CD1c-positive myeloid dendritic cell (primary cell): ENCODE measurements around the gene IGFBP5.

Experiments
- DNase-seq: peaks from one replicate; pipeline ENCODE4 v3.0.0-alpha.2; 2016; ENCODE audit errors: extremely low spot score

Gene IGFBP5

GRCh38 chr2:216695401-216695821 lies at the start of gene IGFBP5:
Gene IGFBP5, minus strand, starts transcription at chr2:216695549. Its CDS starts 774 bp downstream, at chr2:216694775.
- DNase-seq = no peak

GRCh38 chr2:216743781-216744180 lies 48.4 kb upstream of the IGFBP5 start:
- DNase-seq = no peak

GRCh38 chr2:216742411-216742810 lies 47.1 kb upstream of the IGFBP5 start:
- no peak for DNase-seq

DNA sequence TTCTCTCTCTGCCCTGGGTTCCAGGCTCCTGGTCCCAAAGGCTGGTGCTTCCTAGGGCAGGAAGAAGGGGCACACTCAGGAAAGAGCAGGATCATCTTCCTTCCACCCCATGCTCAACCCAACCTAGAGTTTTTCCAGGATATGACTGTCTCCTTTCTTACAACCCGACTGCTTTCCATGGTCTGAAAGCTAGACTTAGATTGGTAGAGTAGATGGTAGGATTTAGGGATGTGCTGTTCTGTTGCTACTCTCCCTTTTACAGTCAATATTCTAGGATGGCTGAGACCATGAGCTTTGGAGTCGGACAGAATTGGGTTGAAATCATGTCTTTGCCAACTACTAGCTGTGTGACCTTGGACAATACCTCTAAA lies 45.9 kb upstream of the IGFBP5 start:
- no peak for DNase-seq

DNA sequence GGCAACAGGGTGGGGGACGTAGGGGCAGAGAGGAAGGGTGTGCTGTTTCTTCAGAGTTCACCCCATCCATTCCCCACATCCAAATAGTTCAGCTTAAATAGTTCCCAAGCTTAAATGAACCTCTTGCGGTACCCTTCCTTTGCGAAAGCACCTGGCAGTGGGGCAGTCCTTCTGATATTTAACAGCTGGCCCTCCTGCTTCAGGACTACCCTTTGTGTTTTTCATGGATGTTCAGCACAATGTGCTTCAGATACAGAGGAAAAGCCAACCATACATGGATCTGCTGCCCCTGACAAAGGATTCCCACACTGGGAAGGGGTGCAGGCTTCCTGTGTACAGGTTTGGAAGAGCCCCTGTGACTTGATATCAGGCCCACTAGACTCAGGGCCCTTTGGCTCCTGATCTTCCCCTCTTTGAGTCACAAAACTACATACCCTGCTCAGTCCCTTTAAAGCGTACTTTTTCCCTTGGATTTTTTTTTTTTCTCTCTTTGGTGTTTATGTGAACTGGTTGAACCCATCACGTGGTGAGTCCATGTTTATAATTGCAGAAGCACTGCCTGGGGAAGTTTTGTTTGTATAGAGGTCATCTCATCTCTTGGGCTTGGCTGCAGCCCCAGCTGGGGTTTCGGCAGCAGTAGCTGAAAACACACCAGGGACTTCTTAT lies 45.3 kb upstream of the IGFBP5 start:
- no peak for DNase-seq

- no peak for DNase-seq
These were observed 43.7 kb upstream of the IGFBP5 start for GRCh38 chr2:216739035-216739434.

DNA sequence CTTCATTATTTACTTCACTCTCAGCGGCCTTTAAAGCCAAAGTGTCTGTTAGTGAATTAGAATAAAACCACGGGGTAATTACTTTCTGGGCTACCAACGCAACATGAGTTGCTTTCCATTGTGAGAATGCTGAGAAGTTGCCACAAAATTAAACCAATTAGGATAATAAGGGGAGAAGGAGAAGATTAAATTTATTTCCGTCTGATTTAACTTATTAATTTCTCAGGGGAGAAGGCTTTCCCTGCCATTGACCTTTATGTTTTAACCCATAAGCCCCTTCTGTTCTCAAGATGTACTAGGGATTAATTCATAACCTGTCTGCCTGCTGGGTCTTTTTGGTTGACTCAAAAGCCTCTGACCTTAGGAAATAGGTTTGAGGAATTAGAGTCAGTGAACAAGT lies 42.3 kb upstream of the IGFBP5 start:
- DNase-seq = no peak

GRCh38 chr2:216736326-216736725 lies 41.0 kb upstream of the IGFBP5 start:
- no peak for DNase-seq

GRCh38 chr2:216735668-216736067 lies 40.3 kb upstream of the IGFBP5 start:
- DNase-seq = no peak

DNA sequence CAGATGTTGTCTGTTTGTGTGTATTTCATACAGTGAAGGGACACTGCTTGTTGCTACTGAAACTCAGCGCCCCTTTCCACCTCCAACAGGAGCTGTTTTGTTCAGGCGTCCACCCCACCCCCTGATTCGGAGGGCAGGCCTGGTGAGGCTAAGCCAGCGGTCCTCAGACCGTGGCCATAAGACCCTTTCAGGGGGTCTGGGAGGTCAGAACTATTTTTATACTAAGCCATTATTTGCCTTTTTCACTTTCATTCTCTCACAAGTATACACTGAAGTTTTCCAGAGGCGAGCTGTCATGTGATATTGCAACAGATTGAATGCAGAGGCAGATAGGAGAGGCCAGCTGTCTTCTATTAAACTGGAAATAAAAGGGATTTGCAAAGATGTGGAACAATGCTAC lies 39.7 kb upstream of the IGFBP5 start:
- DNase-seq = no peak

DNA sequence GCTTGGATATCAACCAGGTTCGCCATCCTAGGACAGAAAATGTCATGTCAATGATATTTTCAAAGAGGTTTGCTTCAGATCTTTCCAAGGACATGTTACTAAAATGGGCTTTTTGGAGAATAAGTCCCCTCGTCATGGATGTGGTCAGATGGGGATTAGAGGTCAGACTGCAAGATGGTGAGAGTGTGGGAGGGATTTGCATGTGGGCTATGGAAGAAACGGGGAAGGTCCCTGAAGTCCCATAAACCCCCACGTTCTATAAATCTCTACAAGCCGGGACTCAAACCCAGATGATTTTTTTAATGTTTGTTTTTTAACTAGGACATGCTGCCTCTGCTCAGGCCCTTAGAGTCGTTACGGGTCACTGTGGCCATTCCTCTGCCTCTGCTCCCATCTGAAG lies 37.7 kb upstream of the IGFBP5 start:
- no peak for DNase-seq

DNA sequence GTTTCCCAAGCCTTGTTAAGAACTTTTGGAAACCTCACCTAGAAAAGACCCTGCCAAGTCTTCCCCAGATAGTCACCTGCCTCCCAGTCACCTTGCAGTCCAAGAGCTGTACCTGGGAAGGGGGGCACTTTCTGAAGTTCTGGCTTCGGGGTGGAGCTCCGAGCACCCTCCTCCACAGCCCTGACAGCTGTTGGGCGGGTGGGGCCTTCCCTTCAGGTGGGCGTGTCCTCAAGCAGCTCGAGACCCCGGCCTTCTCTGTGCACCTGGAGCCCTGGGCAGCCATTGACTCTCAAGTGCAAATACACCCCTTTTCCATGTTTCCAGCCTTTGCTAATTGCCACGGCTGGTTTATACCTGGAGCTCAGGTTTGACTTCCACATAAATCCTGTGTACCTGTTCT lies 37.0 kb upstream of the IGFBP5 start:
- DNase-seq = no peak

GRCh38 chr2:216731465-216731864 lies 36.1 kb upstream of the IGFBP5 start:
- DNase-seq = no peak

- DNase-seq = no peak
These were observed 35.5 kb upstream of the IGFBP5 start for GRCh38 chr2:216730871-216731270.

GRCh38 chr2:216727346-216728122 lies 32.2 kb upstream of the IGFBP5 start:
- no peak for DNase-seq

DNA sequence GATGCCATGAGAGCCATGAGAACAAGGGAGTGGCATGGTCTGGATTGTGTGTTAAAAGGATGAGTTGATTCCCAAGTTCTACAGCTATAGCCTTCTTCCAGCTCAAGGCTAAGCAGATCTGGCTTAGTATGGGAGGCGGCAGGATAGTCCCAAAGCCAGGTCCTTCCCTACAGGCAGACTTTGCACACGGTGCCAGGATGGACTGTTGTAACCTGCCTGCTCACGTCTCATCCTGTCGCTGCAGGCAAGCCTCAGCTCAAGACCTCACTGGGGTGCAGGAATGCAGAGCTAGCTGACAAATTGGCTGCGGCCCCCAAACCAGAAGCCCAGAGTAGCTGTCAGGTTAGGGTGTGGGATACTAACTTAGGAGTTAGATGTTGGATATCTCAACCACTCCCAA lies 28.8 kb upstream of the IGFBP5 start:
- DNase-seq = no peak

DNA sequence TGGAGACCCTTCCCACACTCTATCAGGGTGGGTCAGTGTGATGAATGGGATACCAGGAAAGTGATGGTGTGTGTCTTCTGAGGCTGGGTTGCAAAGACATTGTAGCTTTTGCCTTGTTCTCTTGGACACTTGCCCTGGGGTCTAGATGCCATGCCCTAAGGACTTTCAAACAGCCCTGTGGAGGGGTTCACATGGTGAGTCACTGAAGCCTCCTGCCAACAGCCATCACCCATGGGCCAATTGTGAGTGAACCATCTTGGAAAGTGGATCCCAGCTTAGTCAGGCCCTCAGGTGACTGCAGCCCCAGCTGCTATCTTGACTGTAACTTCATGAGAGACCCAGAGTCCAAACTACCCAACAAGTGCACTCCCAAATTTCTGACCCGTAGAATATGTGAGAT lies 25.8 kb upstream of the IGFBP5 start:
- DNase-seq = no peak

GRCh38 chr2:216720722-216721121 lies 25.4 kb upstream of the IGFBP5 start:
- no peak for DNase-seq

- no peak for DNase-seq
These were observed 22.7 kb upstream of the IGFBP5 start for GRCh38 chr2:216717907-216718615.

- DNase-seq = no peak
These were observed 22.1 kb upstream of the IGFBP5 start for GRCh38 chr2:216717491-216717901.

DNA sequence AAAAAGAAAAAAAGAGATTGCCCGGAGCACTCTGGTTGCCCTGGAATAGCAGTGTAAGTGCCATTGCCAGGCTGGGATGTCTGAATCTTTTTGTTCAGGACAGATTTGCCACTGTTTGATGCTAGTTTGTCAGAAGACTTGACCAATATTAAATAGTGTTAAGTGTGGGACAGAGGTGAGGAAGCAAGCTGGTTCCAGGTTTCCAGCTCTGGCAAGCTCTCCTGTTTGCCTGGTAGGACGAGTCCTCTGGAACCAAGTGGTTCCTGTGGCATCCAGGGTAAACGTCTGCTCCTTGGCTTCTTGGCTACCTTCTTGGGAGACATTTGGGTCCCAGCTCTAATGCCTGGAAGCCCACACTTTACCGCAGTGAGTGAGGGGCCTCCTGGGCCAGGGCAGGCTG lies 20.8 kb upstream of the IGFBP5 start:
- no peak for DNase-seq

DNA sequence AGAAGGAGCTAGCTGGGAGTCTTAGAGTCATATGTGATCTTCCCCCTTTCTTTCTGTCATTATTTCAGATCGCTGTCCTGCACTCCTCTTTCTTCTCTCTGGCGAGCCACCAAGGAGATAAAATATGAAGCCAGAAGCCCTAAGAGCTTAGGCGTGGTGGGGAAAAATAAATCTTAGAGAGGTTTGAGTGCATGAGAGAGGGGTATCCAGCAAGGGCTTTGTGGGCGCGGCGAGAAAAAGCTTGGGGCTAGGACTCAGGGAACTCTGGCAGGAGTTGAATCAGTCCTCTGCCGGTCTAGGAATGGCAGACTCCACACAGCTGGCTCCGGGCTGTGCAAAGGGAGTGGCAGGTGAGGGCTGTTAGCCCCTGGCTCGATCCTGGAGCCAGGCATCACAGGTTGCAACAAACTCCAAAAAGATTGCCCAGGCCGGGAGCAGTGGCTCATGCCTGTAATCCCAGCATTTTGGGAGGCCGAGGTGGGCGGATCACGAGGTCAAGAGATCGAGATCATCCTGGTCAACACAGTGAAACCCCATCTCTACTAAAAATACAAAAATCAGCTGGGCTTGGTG lies 20.1 kb upstream of the IGFBP5 start:
- DNase-seq = no peak

GRCh38 chr2:216714376-216714775 lies 19.0 kb upstream of the IGFBP5 start:
- no peak for DNase-seq
